ENCODE results near the gene SLC26A11.

Gene SLC26A11

GRCh38 chr17:80265205-80266068 lies 45.2 kb downstream of the SLC26A11 start:
- TF ChIP-seq CTCF (IDR thresholded peaks at IDR 0.05; ENCODE audit: extremely low read depth, insufficient read depth, missing control alignments) = no peak
- DNase-seq (ENCODE audit: low spot score) = peak; percentile 73
- in situ Hi-C loops (cut with MboI; ENCODE audit: low pct_unique_long_range_greater_than_20kb, low sequenced_read_pairs, unreplicated experiment) = no loop called here

- no peak for TF ChIP-seq CTCF (IDR thresholded peaks at IDR 0.05; ENCODE audit: extremely low read depth, insufficient read depth, missing control alignments)
- in situ Hi-C loops (cut with MboI; ENCODE audit: low pct_unique_long_range_greater_than_20kb, low sequenced_read_pairs, unreplicated experiment) = no loop called here
- no peak for DNase-seq (ENCODE audit: low spot score)
Observed at GRCh38 chr17:80267391-80267790, 47.2 kb downstream of the SLC26A11 start.

- no peak for TF ChIP-seq CTCF (IDR thresholded peaks at IDR 0.05; ENCODE audit: extremely low read depth, insufficient read depth, missing control alignments)
- in situ Hi-C loops (cut with MboI; ENCODE audit: low pct_unique_long_range_greater_than_20kb, low sequenced_read_pairs, unreplicated experiment) = no loop called here
- no peak for DNase-seq (ENCODE audit: low spot score)
Observed at GRCh38 chr17:80268427-80268826, 48.2 kb downstream of the SLC26A11 start.

GRCh38 chr17:80269405-80269807 lies 49.2 kb downstream of the SLC26A11 start:
- in situ Hi-C loops (cut with MboI; ENCODE audit: low pct_unique_long_range_greater_than_20kb, low sequenced_read_pairs, unreplicated experiment) = no loop called here
- no peak for TF ChIP-seq CTCF (IDR thresholded peaks at IDR 0.05; ENCODE audit: extremely low read depth, insufficient read depth, missing control alignments)
- no peak for DNase-seq (ENCODE audit: low spot score)

GRCh38 chr17:80270104-80270503 lies 49.9 kb downstream of the SLC26A11 start:
- in situ Hi-C loops (cut with MboI; ENCODE audit: low pct_unique_long_range_greater_than_20kb, low sequenced_read_pairs, unreplicated experiment) = no loop called here
- no peak for TF ChIP-seq CTCF (IDR thresholded peaks at IDR 0.05; ENCODE audit: extremely low read depth, insufficient read depth, missing control alignments)
- DNase-seq (ENCODE audit: low spot score) = no peak

GRCh38 chr17:80270836-80271235 lies 50.6 kb downstream of the SLC26A11 start:
- TF ChIP-seq CTCF (IDR thresholded peaks at IDR 0.05; ENCODE audit: extremely low read depth, insufficient read depth, missing control alignments) = no peak
- DNase-seq (ENCODE audit: low spot score) = peak; percentile 64
- in situ Hi-C loops (cut with MboI; ENCODE audit: low pct_unique_long_range_greater_than_20kb, low sequenced_read_pairs, unreplicated experiment) = no loop called here
